H9 (cell line): ENCODE measurements around the gene CCDC57. TPM values are rescaled to one million over a fixed set of nuclear protein-coding genes. Genes with fewer than 3 reads are reported as not detected.

Experiments used
- DNase-seq: peaks from one replicate; pipeline ENCODE4 v3.0.0-alpha.2; 2017
- H2AFZ ChIP-seq: one replicate; pipeline ENCODE4 v1.6.1; 2013; ENCODE audit warnings: mild to moderate bottlenecking, low read length, control low read depth, moderate library complexity
- H2AK5ac ChIP-seq: 2 replicates; pipeline ENCODE4 v1.6.1; 2013; ENCODE audit warnings: low read length, control low read depth, mixed read lengths; ENCODE audit not compliant: insufficient read length
- H2BK120ac ChIP-seq: one replicate; pipeline ENCODE4 v1.6.1; 2013; ENCODE audit warnings: low read depth, mild to moderate bottlenecking, low read length, control low read depth, inconsistent platforms; ENCODE audit not compliant: poor library complexity, severe bottlenecking
- H2BK12ac ChIP-seq: 2 replicates; pipeline ENCODE4 v1.6.1; 2013; ENCODE audit warnings: low read length, control low read depth, mixed read lengths, low read depth; ENCODE audit not compliant: insufficient read length
- H2BK15ac ChIP-seq: 2 replicates; pipeline ENCODE4 v1.6.1; 2013; ENCODE audit warnings: low read depth, low read length, control low read depth
- H2BK20ac ChIP-seq: one replicate; pipeline ENCODE4 v1.6.1; 2013; ENCODE audit warnings: low read depth, mild to moderate bottlenecking, low read length, control low read depth, inconsistent platforms; ENCODE audit not compliant: poor library complexity, severe bottlenecking
- H2BK5ac ChIP-seq: 2 replicates; pipeline ENCODE4 v1.6.1; 2013; ENCODE audit warnings: low read length, control low read depth, mixed read lengths; ENCODE audit not compliant: insufficient read length
- H3K14ac ChIP-seq: 2 replicates; pipeline ENCODE4 v1.6.1; 2013; ENCODE audit warnings: low read length, control low read depth; ENCODE audit not compliant: insufficient read depth
- H3K18ac ChIP-seq: 2 replicates; pipeline ENCODE4 v1.6.1; 2013; ENCODE audit warnings: low read depth, mild to moderate bottlenecking, mixed read lengths, low read length, control low read depth; ENCODE audit not compliant: insufficient read length
- H3K23ac ChIP-seq: 2 replicates; pipeline ENCODE4 v1.6.1; 2013; ENCODE audit warnings: low read length, control low read depth, mixed read lengths, low read depth; ENCODE audit not compliant: insufficient read length
- H3K23me2 ChIP-seq: 2 replicates; pipeline ENCODE4 v1.6.1; 2013; ENCODE audit warnings: low read depth, mild to moderate bottlenecking, mixed read lengths, low read length, control low read depth; ENCODE audit not compliant: insufficient read length, poor library complexity, severe bottlenecking
- H3K27ac ChIP-seq: 2 replicates; pipeline ENCODE4 v1.5.1; 2013; ENCODE audit warnings: low read length, control low read depth, mixed read lengths, low read depth; ENCODE audit not compliant: insufficient read length
- H3K27me3 ChIP-seq: 2 replicates; pipeline ENCODE4 v1.6.1; 2013; ENCODE audit warnings: low read length, control low read depth, inconsistent platforms; ENCODE audit not compliant: insufficient read depth
- H3K4ac ChIP-seq: 2 replicates; pipeline ENCODE4 v1.6.1; 2013; ENCODE audit warnings: low read depth, mild to moderate bottlenecking, control low read depth, inconsistent platforms, low read length, moderate library complexity
- H3K4me1 ChIP-seq: 2 replicates; pipeline ENCODE4 v1.6.1; 2013; ENCODE audit warnings: low read length, control low read depth, inconsistent platforms; ENCODE audit not compliant: insufficient read depth
- H3K4me2 ChIP-seq: 2 replicates; pipeline ENCODE4 v1.6.1; 2013; ENCODE audit warnings: low read length, control low read depth, mixed read lengths; ENCODE audit not compliant: insufficient read length, insufficient read depth
- H3K56ac ChIP-seq: 2 replicates; pipeline ENCODE4 v1.6.1; 2013; ENCODE audit warnings: low read depth, mild to moderate bottlenecking, mixed read lengths, low read length, control low read depth; ENCODE audit not compliant: insufficient read length
- H3K79me1 ChIP-seq: 2 replicates; pipeline ENCODE4 v1.6.1; 2013; ENCODE audit warnings: low read depth, mild to moderate bottlenecking, moderate library complexity, low read length, control low read depth, inconsistent platforms; ENCODE audit not compliant: insufficient read depth, poor library complexity, severe bottlenecking
- H3K79me2 ChIP-seq: 2 replicates; pipeline ENCODE4 v1.6.1; 2013; ENCODE audit warnings: low read length, control low read depth, inconsistent platforms; ENCODE audit not compliant: insufficient read depth
- H3K9ac ChIP-seq: 2 replicates; pipeline ENCODE4 v1.6.1; 2013; ENCODE audit warnings: low read length, control low read depth, mixed read lengths; ENCODE audit not compliant: insufficient read length; ENCODE audit errors: extremely low read depth
- H3K9me3 ChIP-seq: one replicate; pipeline ENCODE4 v1.6.1; 2013; ENCODE audit warnings: low read depth, low read length, inconsistent platforms; ENCODE audit not compliant: control insufficient read depth
- H3T11ph ChIP-seq: one replicate; pipeline ENCODE4 v1.6.1; 2013; ENCODE audit warnings: mild to moderate bottlenecking, low read length, control low read depth, inconsistent platforms
- H4K20me1 ChIP-seq: one replicate; pipeline ENCODE4 v1.6.1; 2013; ENCODE audit not compliant: control insufficient read depth, insufficient read length, insufficient read depth
- H4K5ac ChIP-seq: 2 replicates; pipeline ENCODE4 v1.6.1; 2013; ENCODE audit warnings: low read depth, mild to moderate bottlenecking, mixed read lengths, low read length, control low read depth; ENCODE audit not compliant: insufficient read length
- H4K8ac ChIP-seq: replicated peaks from 2 replicates; pipeline ENCODE4 v1.6.1; 2013; ENCODE audit warnings: low read length, control low read depth, mixed read lengths, low read depth; ENCODE audit not compliant: insufficient read length
- H4K91ac ChIP-seq: 2 replicates; pipeline ENCODE4 v1.6.1; 2013; ENCODE audit warnings: low read depth, mild to moderate bottlenecking, moderate library complexity, mixed read lengths, low read length, control low read depth; ENCODE audit not compliant: insufficient read length
- H3K27ac Mint-ChIP-seq, 3 experiments: 2 replicates in 2 of 3; 3 replicates in 1 of 3; pipeline ENCODE4 v1.8.0; 2020 to 2021; ENCODE audit warnings: mixed read lengths in 3 of 3, mild to moderate bottlenecking in 1 of 3, moderate library complexity in 1 of 3
- H3K27me3 Mint-ChIP-seq: 2 replicates; pipeline ENCODE4 v1.8.0; 2021; ENCODE audit warnings: low read depth, mild to moderate bottlenecking, moderate library complexity, mixed read lengths
- H3K36me3 Mint-ChIP-seq, 3 experiments: 2 replicates in 2 of 3; 3 replicates in 1 of 3; pipeline ENCODE4 v1.8.0; 2020 to 2021; ENCODE audit warnings: low read depth in 3 of 3, mixed read lengths in 3 of 3; ENCODE audit not compliant: insufficient read depth in 1 of 3
- H3K4me1 Mint-ChIP-seq, 2 experiments: 2 replicates each; pipeline ENCODE4 v1.8.0; 2020; ENCODE audit warnings: mixed read lengths in 2 of 2
- H3K4me3 Mint-ChIP-seq, 2 experiments: 2 replicates in 1 of 2; 3 replicates in 1 of 2; pipeline ENCODE4 v1.8.0; 2020 to 2021; ENCODE audit warnings: mild to moderate bottlenecking in 2 of 2, mixed read lengths in 2 of 2, moderate library complexity in 1 of 2
- H3K9me3 Mint-ChIP-seq, 2 experiments: 2 replicates in 1 of 2; 3 replicates in 1 of 2; pipeline ENCODE4 v1.8.0; 2020; ENCODE audit warnings: mild to moderate bottlenecking in 2 of 2, mixed read lengths in 2 of 2, moderate library complexity in 1 of 2
- CTCF ChIP-seq: fragments of 200-600 bp; sonication (generic); conservative IDR thresholded peaks from 3 replicates; pipeline ENCODE4 v1.8.0; 2021; ENCODE audit warnings: antibody characterized with exemption, mild to moderate bottlenecking
- WGBS: extraction: QIAGEN DNeasy Blood & Tissue Kit; methylation state at CpG from one replicate; pipeline ENCODE4 v1.1.7; 2013; ENCODE audit warnings: missing lambda C conversion rate, low lambda C conversion rate, mixed read lengths; ENCODE audit not compliant: insufficient read length; ENCODE audit errors: extremely low coverage; 5-methylcytosine and 5-hydroxymethylcytosine counted together
- total RNA-seq: library from RNA; stranded (reverse); gene quantifications from 2 replicates; pipeline ENCODE4 v1.2.1, GENCODE V29; 2021

Gene CCDC57
- total RNA-seq, 1 experiment from 2014 or later = 11.0 TPM

- H3K9ac ChIP-seq = no peak overlapping the region
- no peak overlapping the region for H2BK12ac ChIP-seq
- no peaks in the 10 kb centered on the region for H3K27me3 ChIP-seq
- H2AK5ac ChIP-seq = no peak overlapping the region
- no peak overlapping the region for H4K5ac ChIP-seq
- H3K27ac Mint-ChIP-seq = no peak overlapping the region
- no peaks in the 10 kb centered on the region for H3K79me2 ChIP-seq
- no peak overlapping the region for H2BK120ac ChIP-seq
- TF ChIP-seq CTCF = no peak
- no CpG with 5 or more reads among the region's 44 CpGs for WGBS
- no peak overlapping the region for H3K4ac ChIP-seq
- H3K9me3 Mint-ChIP-seq = no peaks in the 10 kb centered on the region
- H3K23ac ChIP-seq = no peak overlapping the region
- no peaks in the 10 kb centered on the region; a peak in 2 of 4 replicates for H3K4me1 Mint-ChIP-seq
- H3K36me3 Mint-ChIP-seq = peaks cover 24 to 60% (median 50%) of the 10 kb centered on the region in 3 experiments; a peak in 6 of 7 replicates
- H4K8ac ChIP-seq = no peak overlapping the region
- H2AFZ ChIP-seq = no peak overlapping the region
- H3K4me2 ChIP-seq = no peak overlapping the region
- no peak for DNase-seq
- no peak overlapping the region for H2BK20ac ChIP-seq
- H3K4me3 Mint-ChIP-seq = no peak overlapping the region
- peaks cover 2% of the 10 kb centered on the region; the same call in 1 of the 2 replicates for H3K27me3 Mint-ChIP-seq
- no peaks in the 10 kb centered on the region for H3K23me2 ChIP-seq
- no peak overlapping the region for H2BK5ac ChIP-seq
- H4K20me1 ChIP-seq = no peaks in the 10 kb centered on the region
- H3K9me3 ChIP-seq = no peaks in the 10 kb centered on the region
- H3K14ac ChIP-seq = no peak overlapping the region
- no peaks in the 10 kb centered on the region for H3K4me1 ChIP-seq
- H3K56ac ChIP-seq = no peak overlapping the region
- H4K91ac ChIP-seq = no peak overlapping the region
- H3K18ac ChIP-seq = no peak overlapping the region
- no peak overlapping the region for H2BK15ac ChIP-seq
- no peak overlapping the region for H3K27ac ChIP-seq
- no peaks in the 10 kb centered on the region for H3K79me1 ChIP-seq
- no peak overlapping the region for H3T11ph ChIP-seq
These were observed 131.7 kb downstream of the CCDC57 start for GRCh38 chr17:82080789-82081464.
